GM13977 (cell line): ENCODE measurements around the gene SCN5A.

Source experiments
- DNase-seq: peaks from one replicate; pipeline ENCODE4 v3.0.0; 2012; ENCODE audit warnings: low spot score
- in situ Hi-C: fragments of 300-500 bp; cut with MboI; formaldehyde crosslinking; loops from one replicate; pipeline ENCODE4 v1.12.0; 2022; ENCODE audit warnings: low sequenced_read_pairs, low pct_unique_long_range_greater_than_20kb, mixed read lengths, inconsistent platforms; ENCODE audit not compliant: unreplicated experiment
- TF ChIP-seq, protein P1 (sequence below): IDR thresholded peaks from 2 replicates; pipeline ENCODE4 v1.5.1; 2012; ENCODE audit warnings: mild to moderate bottlenecking, control low read depth; ENCODE audit not compliant: insufficient read depth; ENCODE audit errors: extremely low read depth, missing control alignments

SCN5A gene

DNA sequence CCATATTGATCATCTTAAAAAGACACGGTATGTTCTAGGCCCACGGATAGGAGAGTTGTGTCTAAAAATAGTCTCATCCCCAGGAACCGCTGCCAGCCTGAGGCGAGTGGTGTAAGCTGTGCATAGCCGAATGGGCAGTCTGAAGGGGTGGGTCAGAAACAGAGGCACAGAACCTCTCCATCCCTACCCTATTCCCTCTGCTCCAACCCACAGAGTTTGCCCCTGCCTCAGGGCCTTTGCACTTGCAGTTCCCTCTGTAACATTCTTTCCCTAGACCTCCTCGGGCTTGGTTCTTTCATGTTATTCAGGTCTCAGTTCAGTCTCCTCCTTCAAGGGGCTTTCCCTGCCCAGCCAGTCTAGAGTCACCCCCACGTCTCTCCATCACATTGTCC is 4.8 kb downstream of the SCN5A start:
- DNase-seq, result no peak

DNA sequence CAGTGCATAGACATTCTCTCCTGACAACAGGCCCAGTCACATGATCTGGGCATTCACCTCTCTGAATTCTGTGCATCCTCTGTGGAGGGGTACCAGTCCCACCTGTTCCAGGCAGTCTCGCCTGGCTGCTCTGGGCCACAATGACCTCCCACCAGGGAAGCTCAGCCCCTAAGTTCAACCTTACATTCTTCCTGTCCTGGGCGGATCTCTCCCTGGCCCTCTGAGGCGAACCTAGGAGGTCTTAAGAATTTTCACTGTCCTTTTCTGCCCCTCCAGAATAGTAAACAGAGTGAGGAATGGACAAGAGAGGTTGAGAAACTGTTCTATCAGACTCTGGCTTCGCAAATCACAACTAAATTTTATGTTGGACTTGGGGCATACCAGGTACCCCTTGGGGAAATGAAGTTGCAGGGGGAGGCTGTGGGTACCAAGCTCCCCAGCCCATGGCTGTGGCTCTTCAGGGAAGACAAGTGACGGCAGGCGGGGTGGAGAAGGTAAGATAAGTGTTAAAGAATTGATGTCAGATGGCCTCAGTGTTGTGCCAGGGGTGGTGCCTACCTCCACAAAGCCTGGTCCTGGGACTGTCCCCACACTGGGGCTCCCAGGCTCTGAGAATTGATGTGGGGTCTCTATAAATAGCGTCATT is 5.3 kb downstream of the SCN5A start:
- DNase-seq, result no peak
- TF ChIP-seq, protein P1, sequence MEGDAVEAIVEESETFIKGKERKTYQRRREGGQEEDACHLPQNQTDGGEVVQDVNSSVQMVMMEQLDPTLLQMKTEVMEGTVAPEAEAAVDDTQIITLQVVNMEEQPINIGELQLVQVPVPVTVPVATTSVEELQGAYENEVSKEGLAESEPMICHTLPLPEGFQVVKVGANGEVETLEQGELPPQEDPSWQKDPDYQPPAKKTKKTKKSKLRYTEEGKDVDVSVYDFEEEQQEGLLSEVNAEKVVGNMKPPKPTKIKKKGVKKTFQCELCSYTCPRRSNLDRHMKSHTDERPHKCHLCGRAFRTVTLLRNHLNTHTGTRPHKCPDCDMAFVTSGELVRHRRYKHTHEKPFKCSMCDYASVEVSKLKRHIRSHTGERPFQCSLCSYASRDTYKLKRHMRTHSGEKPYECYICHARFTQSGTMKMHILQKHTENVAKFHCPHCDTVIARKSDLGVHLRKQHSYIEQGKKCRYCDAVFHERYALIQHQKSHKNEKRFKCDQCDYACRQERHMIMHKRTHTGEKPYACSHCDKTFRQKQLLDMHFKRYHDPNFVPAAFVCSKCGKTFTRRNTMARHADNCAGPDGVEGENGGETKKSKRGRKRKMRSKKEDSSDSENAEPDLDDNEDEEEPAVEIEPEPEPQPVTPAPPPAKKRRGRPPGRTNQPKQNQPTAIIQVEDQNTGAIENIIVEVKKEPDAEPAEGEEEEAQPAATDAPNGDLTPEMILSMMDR, result no peak
- in situ Hi-C loops, result no loop called here

More for the DNA sequence above, 4.8 kb downstream of the SCN5A start:
- in situ Hi-C loops, result no loop called here
- TF ChIP-seq, protein P1, result no peak

DNA sequence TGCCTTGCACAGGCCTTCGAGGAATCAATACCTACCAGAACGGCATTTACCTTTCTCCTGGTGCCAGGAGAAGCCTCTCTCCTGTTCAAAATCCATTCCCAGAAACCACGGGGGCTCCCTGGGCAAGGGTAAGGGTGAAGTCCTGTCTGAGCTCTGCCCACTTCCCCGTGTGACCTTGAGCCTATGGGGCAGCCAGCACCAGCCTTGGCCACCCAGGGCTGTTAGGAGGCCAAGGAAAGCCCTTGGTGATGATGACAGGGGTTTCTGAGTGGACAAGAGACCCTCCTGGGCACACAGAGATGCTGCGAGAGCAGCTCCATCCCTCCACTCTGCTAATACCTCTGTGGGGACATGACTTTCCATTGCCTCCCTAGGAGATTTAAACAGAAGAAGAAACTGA is 5.9 kb downstream of the SCN5A start:
- in situ Hi-C loops, result no loop called here
- no peak for DNase-seq
- TF ChIP-seq, protein P1, result no peak

DNA sequence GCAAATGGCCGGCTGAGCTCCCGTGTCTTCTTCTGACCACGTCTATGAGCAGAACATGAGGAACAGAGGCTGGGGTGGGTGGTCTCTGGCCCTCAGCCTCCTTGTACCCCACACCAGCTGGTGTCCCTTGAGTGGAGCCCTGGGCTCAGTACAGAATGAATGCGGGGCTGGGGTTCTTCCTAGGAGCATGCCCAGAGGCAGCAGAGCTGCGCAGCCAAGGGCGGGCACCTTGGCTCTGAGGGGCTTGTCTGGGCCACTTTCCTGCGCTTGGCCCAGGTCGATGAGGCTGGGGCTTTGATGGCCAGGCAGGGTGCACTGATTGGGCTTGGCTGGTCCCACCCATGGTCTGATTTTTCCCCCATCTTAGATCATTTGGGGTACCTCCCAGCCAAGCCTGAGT is 6.4 kb downstream of the SCN5A start:
- no peak for DNase-seq
- TF ChIP-seq, protein P1, result no peak
- in situ Hi-C loops, result no loop called here

DNA sequence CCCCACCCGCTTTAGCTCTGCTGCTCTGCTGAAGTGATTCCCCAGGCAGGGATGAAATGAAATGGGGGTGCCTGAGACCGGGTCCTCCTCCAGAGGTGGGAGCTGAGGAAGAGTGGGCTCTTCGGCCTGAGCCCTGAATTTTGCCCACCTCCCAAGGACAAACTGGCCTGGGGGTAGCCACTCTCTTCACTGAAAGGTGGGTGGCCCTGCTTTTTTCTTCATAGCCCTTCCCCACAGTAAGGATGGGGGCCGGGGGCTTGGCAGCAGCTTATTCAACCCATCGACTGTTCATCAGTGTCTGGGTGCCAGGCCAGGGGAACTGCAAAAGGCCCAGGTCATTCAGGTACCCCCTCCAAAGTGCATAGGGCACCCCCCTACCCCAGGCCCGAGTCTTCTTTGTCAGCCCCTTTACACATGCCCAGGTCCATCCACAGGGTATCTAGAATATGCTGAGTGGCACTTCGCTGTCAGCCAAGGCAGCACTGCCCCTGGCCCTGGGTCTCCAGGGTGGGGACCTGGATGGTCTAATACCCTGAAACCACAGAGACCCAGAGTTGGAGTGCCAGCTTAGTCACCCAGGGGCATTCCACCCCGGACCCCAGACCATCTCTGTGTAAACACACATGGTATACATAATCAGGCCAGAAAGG is 7.9 kb downstream of the SCN5A start:
- DNase-seq, result no peak
- in situ Hi-C loops, result no loop called here
- TF ChIP-seq, protein P1, result no peak

DNA sequence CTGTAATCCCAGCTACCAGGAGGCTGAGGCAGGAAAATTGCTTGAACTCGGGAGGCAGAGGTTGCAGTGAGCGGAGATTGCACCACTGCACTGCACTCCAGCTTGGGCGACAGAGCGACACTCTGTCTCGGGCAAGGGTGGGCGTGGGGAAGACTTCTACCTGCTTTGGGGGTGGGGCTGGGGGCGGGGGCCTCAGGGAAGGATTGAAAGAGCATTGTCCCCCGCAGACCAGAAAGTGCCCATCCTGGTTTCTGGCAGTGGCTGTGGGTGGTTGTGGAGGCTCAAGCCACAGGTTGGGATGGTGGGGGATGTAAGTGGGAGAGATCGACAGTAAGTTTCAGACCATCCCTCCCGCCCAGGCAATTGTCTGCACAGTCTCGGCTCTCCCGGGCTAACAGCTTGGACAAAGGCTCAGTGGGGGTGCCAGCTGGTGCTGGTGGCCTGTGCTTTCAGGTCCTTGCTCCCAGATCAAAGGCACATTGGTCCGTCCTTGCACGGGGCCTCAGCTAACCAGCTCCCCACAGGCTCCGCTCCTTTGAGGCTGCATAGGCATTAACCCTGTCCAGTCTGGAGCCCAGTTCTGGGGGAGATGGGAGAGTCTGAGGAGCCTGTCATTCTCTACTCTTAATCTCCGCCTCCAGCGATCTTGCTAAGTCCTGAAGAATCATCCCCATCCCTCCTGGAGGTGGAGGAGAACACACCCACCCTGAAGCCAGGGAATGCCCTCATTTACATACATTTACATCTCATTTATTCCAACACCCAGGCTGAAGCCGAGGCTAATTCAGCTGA is 8.6 kb downstream of the SCN5A start:
- TF ChIP-seq, protein P1, result no peak
- DNase-seq, result no peak
- in situ Hi-C loops, result no loop called here
